C4-2B (cell line): Measurements from ENCODE around the gene SKOR1.

Experiments used
- CTCF ChIP-seq: fragments of 450-650 bp; conservative IDR thresholded peaks from 2 replicates; pipeline ENCODE4 v1.5.1; 2017; ENCODE audit warnings: mild to moderate bottlenecking
- ZFX ChIP-seq: fragments of 450-650 bp; IDR thresholded peaks from 2 replicates; pipeline ENCODE4 v1.6.1; 2017

GRCh38 chr15:67818464-67818863 lies 6.8 kb upstream of the SKOR1 start:
- TF ChIP-seq CTCF (no peak), ZFX (no peak)
